Measurements from ENCODE around the gene TOM1L2.

- no peak for TF ChIP-seq CTCF (IDR thresholded peaks at IDR 0.05)
- no peak for TF ChIP-seq POLR2A (IDR thresholded peaks at IDR 0.05)
These were observed 74.8 kb downstream of the TOM1L2 start for GRCh38 chr17:17897442-17897841.

All from adrenal gland (tissue), 5 donors.